Glutamatergic neuron (in vitro differentiated cells): ENCODE data around the gene ATXN10. TPM values are rescaled to one million over a fixed set of nuclear protein-coding genes. Genes with fewer than 3 reads are reported as not detected.

Experiments
- DNase-seq: peaks from one replicate; pipeline ENCODE4 v3.0.0; 2022
- H3K27ac Mint-ChIP-seq: one replicate; pipeline ENCODE4 v1.8.0; 2020; ENCODE audit warnings: mild to moderate bottlenecking, mixed read lengths, inconsistent platforms; ENCODE audit not compliant: unreplicated experiment
- H3K27me3 Mint-ChIP-seq: one replicate; pipeline ENCODE4 v1.8.0; 2020; ENCODE audit warnings: mild to moderate bottlenecking, moderate library complexity, mixed read lengths, inconsistent platforms; ENCODE audit not compliant: unreplicated experiment
- H3K36me3 Mint-ChIP-seq: one replicate; pipeline ENCODE4 v1.8.0; 2020; ENCODE audit warnings: mild to moderate bottlenecking, mixed read lengths, inconsistent platforms; ENCODE audit not compliant: unreplicated experiment
- H3K4me1 Mint-ChIP-seq: one replicate; pipeline ENCODE4 v1.8.0; 2020; ENCODE audit warnings: mild to moderate bottlenecking, low read depth, mixed read lengths, inconsistent platforms; ENCODE audit not compliant: unreplicated experiment
- H3K4me3 Mint-ChIP-seq: one replicate; pipeline ENCODE4 v1.8.0; 2020; ENCODE audit warnings: mild to moderate bottlenecking, mixed read lengths, inconsistent platforms; ENCODE audit not compliant: unreplicated experiment
- H3K9me3 Mint-ChIP-seq: one replicate; pipeline ENCODE4 v1.8.0; 2020; ENCODE audit warnings: mild to moderate bottlenecking, moderate library complexity, mixed read lengths, inconsistent platforms; ENCODE audit not compliant: unreplicated experiment
- total RNA-seq: library from RNA; stranded (reverse); fragmentation: NEBNext Ultra II Directional; extraction: Animal tissue kit (Norgen Biotek cat#: 25700); gene quantifications from one replicate; pipeline ENCODE4 v1.2.1, GENCODE V29; 2021; ENCODE audit not compliant: unreplicated experiment
- TF ChIP-seq, protein P1 (sequence below): fragments of 200-600 bp; sonication (generic); IDR thresholded peaks from one replicate; pipeline ENCODE4 v1.5.0; 2021; ENCODE audit not compliant: partially characterized antibody, unreplicated experiment

Gene ATXN10
- total RNA-seq, 1 donor from 2014 or later = 191 TPM

DNA sequence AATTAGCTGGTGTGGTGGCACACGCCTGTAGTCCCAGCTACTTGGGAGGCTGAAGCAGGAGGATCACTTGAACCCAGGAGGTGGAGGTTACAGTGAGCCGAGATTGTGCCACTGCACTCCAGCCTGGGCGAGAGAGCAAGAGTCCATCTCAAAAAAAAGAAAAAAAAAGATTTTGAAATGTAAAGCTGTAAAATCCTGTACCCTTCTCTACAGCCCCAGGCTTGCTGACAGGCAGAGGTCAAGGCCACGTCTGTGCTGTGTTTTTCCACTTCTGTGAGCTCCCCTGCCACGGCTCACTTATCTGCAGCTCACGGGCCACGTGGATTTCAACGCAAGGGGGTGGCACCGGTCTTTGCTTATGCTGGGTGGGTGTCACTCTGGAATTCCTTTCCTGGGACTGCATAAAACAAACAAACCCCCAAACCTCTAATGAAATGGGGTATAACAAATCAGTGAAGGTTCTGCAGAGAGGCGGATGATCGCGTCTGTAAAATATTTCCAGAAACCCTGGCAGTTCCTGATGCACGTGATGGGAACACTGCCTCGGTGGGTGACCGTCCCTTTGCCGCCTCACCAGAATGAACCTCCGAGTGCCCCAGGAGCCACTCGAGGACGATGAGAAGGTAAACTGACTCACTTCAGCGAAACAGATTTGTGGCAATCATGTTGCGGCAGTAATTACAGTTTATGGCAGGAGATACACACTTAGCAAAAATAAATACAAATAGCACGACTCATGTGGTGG lies 44.0 kb upstream of the ATXN10 start:
- TF ChIP-seq, protein P1, sequence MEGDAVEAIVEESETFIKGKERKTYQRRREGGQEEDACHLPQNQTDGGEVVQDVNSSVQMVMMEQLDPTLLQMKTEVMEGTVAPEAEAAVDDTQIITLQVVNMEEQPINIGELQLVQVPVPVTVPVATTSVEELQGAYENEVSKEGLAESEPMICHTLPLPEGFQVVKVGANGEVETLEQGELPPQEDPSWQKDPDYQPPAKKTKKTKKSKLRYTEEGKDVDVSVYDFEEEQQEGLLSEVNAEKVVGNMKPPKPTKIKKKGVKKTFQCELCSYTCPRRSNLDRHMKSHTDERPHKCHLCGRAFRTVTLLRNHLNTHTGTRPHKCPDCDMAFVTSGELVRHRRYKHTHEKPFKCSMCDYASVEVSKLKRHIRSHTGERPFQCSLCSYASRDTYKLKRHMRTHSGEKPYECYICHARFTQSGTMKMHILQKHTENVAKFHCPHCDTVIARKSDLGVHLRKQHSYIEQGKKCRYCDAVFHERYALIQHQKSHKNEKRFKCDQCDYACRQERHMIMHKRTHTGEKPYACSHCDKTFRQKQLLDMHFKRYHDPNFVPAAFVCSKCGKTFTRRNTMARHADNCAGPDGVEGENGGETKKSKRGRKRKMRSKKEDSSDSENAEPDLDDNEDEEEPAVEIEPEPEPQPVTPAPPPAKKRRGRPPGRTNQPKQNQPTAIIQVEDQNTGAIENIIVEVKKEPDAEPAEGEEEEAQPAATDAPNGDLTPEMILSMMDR = no peak
- H3K27me3 Mint-ChIP-seq = peaks cover 5% of the 10 kb centered on the region
- peaks cover 8% of the 10 kb centered on the region for H3K9me3 Mint-ChIP-seq
- H3K4me3 Mint-ChIP-seq = no peak overlapping the region
- no peak overlapping the region for H3K27ac Mint-ChIP-seq
- no peak for DNase-seq
- H3K36me3 Mint-ChIP-seq = no peaks in the 10 kb centered on the region
- peaks cover 11% of the 10 kb centered on the region for H3K4me1 Mint-ChIP-seq

DNA sequence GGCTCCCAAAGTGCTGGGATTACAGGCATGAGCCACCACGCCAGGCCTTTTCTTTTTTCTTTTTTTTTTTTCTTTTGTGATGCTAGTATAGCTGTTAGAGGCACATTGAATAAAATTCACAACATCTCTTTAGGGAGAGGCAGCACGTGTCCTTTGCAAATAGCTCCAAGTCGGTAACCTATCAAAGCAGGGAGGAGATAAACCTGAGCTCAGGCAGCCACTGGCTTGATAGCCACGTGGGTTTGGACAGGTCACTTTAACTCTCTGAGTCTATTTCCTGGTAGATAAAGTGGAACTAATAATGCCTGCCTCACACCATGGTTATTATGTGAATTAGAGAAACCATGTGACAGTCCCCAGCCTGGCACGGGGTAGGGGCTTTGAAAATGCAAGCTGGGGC lies 43.1 kb upstream of the ATXN10 start:
- DNase-seq = no peak
- H3K4me1 Mint-ChIP-seq = peaks cover 11% of the 10 kb centered on the region
- no peaks in the 10 kb centered on the region for H3K36me3 Mint-ChIP-seq
- peaks cover 8% of the 10 kb centered on the region for H3K9me3 Mint-ChIP-seq
- TF ChIP-seq, protein P1 = no peak
- H3K4me3 Mint-ChIP-seq = no peak overlapping the region
- no peak overlapping the region for H3K27ac Mint-ChIP-seq
- H3K27me3 Mint-ChIP-seq = peaks cover 4% of the 10 kb centered on the region

DNA sequence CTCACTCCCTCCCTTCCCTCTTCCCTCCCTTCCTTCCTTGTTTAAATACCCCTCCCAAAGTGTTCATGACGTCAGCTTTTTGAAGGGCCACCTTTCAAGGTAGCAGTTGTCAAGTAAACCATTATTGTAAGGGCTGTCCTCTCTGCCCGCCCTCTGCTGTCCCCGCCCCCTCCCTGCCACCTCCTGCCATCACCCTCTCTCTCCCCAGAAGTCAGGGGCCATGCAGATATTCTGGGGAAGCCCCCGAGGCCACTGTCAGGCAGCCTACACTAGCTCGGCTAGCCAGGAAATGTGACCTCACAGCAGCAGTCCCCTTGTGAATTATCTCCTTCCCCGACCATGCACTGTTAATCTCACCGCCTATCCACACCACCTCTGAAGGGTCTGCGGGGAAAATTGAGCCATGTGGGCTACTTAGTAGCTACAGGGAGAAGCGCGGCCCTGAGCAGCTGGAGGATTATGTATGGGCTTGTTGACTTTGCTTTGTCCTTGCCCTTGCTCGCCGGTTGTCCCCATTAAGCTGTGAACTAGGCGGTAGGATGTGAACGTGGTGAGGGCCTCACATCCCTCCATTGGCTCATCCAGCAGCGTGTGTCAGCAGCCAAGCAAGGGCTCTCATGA lies 42.1 kb upstream of the ATXN10 start:
- TF ChIP-seq, protein P1 = no peak
- H3K27me3 Mint-ChIP-seq = no peaks in the 10 kb centered on the region
- peak; percentile 33 for DNase-seq

DNA sequence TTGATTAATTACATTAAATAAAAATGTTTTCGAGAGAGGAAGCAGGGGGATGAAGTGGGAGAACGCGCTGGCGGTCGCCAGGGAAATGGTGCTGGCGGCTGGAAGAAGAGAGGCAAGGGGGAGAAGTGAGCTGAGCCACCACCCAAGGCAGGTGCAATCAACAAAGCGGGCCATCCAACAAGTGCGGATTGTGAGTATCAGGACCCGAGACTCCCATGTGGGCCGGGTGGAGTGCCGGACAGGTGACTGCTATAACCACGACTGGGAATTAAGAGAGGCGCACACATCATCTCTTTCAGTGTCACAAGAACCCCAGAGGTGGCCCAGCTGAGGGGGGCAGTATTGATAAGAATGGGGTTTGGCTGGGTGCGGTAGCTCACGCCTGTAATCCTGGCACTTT lies 41.2 kb upstream of the ATXN10 start:
- no peaks in the 10 kb centered on the region for H3K27me3 Mint-ChIP-seq
- H3K36me3 Mint-ChIP-seq = no peaks in the 10 kb centered on the region
- H3K27ac Mint-ChIP-seq = no peak overlapping the region
- DNase-seq = no peak
- no peak overlapping the region for H3K4me3 Mint-ChIP-seq
- H3K4me1 Mint-ChIP-seq = peaks cover 11% of the 10 kb centered on the region
- TF ChIP-seq, protein P1 = no peak
- H3K9me3 Mint-ChIP-seq = peaks cover 7% of the 10 kb centered on the region

More for the DNA sequence above, 42.1 kb upstream of the ATXN10 start:
- H3K9me3 Mint-ChIP-seq = peaks cover 8% of the 10 kb centered on the region
- H3K36me3 Mint-ChIP-seq = no peaks in the 10 kb centered on the region
- no peak overlapping the region for H3K27ac Mint-ChIP-seq
- H3K4me1 Mint-ChIP-seq = peaks cover 11% of the 10 kb centered on the region
- H3K4me3 Mint-ChIP-seq = no peak overlapping the region
